Loucy (cell line): ENCODE results near the gene KIF1B.

Source experiments
- CTCF ChIP-seq: fragments of 200-600 bp; sonication (generic); conservative IDR thresholded peaks from 2 replicates; pipeline ENCODE4 v1.5.1; 2014; ENCODE audit warnings: mild to moderate bottlenecking, antibody characterized with exemption, low read length
- EZH2phosphoT487 ChIP-seq: fragments of 200-600 bp; IDR thresholded peaks from 2 replicates; pipeline ENCODE4 v1.6.1; 2018; ENCODE audit warnings: antibody characterized with exemption, mild to moderate bottlenecking, moderate library complexity, borderline replicate concordance

- TF ChIP-seq CTCF, result no peak
- no peak for TF ChIP-seq EZH2phosphoT487
Measured at GRCh38 chr1:10193288-10193687, 17.1 kb upstream of the KIF1B start.
